GM19468 (cell line): ENCODE measurements around the gene FAM53B.
"Not testable (repeated sequence)": the region's sequence is repeated elsewhere in the genome, so short reads cannot be mapped to it uniquely, and the experiment has no call there.

ENCODE experiments used
- ATAC-seq: cut with Tn5 transposase; IDR thresholded peaks from one replicate; pipeline ENCODE4 v1.9.1; 2021; ENCODE audit warnings: mild to moderate bottlenecking, moderate library complexity, moderate number of reproducible peaks; ENCODE audit not compliant: unreplicated experiment; ENCODE audit errors: extremely low read depth

The FAM53B gene, protein sequence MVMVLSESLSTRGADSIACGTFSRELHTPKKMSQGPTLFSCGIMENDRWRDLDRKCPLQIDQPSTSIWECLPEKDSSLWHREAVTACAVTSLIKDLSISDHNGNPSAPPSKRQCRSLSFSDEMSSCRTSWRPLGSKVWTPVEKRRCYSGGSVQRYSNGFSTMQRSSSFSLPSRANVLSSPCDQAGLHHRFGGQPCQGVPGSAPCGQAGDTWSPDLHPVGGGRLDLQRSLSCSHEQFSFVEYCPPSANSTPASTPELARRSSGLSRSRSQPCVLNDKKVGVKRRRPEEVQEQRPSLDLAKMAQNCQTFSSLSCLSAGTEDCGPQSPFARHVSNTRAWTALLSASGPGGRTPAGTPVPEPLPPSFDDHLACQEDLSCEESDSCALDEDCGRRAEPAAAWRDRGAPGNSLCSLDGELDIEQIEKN

DNA sequence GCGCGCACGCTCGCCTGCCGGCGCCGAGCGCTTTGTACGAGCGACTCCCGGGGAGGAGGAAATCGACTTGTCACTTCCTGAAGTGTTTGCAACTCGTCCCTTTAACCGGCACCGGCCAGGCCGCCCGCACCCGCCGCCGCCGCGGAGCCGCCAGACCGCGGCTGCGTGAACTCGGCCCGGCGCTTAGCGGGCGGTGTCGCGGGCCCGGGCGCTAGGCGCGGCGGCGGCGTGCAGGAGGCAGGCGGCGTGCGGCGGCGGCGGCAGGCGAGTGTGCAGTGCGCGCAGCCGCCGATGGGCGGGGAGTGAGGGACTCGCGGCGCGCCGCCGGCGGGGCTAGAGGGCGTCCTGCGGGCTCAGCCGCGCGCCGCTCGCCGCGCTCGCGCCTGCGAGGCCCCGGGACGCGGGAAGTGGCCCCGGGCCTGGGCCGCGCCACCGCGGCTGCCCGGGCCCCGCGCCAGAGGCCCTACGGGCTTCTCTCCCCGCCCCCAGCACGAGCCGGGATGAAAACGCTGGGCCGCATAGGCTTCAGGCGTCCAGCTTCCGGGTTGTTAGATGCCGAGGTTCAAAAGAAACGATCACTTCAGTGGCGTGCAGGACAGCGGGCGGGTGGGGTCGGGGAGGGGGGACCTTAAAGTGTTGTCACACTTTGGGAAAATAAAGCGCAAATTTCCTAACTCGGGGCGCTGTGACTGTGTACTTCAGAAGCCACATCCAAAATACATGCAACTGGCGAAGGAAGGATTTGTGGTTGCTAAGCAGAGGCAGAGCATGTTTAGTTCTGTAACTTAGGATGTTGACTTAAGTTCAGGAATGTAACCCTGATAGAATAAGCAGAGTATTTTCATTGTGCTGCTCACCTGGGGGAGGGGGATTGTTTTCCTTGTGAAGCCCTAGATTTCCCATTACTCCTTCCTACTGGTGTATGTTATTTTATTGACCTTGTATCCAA is at the start of gene FAM53B:
TSS of gene FAM53B (minus strand) at position 277 of the 949 bp plus-strand sequence. CDS start 37,665 bp downstream, outside the sequence.
- ATAC-seq: peak; percentile 68

DNA sequence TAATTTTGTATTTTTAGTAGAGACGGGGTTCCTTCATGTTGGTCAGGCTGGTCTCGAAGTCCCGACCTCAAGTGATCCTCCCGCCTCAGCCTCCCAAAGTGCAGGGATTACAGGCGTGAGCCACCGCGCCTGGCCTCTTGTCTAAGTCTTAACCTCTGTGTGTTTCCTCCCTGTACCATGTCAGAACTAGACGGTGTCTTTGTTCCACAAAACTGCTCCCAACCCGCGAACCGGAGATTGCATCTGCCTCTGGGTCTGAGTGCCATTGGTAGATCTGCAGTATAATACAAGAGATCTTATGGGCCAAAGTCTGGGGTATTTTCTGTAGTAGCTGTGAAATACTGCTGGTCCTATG is 48.8 kb upstream of the FAM53B start:
- ATAC-seq: no peak

DNA sequence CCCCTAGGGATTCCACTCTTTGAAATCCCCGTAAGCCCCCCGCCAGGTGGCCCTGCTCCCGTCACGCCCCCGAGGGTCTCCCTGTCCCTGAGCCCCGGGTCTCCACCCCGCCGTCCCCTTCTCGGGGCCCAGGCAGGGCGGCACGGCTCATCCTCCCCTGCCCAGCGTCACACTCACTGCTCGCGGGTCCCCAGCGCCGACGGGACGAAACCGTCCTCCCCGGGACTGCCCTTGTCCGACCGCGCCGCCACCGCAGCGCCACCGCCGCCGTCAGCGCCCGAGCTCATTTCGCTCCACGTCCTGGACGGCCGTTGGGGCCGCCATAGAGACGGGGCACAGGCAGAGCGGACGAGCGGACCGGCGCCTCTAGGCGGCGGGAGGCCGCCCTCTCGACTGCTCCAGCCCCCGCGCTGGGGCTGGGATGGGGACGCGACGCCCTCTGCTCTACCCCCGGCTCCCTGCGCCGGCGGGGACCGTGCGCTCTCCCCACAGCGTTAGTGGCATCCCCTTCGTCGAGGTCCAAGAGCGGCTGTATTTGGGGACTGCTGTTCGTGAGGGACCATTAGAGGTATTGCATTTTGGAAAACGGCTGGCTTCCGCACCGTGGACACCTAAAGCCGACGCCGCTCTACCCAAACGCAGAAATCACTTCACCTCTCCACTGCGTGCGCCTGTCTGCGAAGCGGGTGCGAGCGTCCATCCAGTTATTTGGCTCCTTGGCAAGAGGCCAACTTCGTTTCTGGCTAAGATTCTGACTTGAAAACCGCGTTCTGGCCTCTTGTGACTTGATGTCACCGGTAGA is 47.6 kb upstream of the FAM53B start, which contains the start of gene EEF1AKMT2:
TSS of gene EEF1AKMT2 (minus strand) at position 341 of the 802 bp plus-strand sequence. CDS start at position 287, 54 bp downstream.
- peak; percentile 83 for ATAC-seq

DNA sequence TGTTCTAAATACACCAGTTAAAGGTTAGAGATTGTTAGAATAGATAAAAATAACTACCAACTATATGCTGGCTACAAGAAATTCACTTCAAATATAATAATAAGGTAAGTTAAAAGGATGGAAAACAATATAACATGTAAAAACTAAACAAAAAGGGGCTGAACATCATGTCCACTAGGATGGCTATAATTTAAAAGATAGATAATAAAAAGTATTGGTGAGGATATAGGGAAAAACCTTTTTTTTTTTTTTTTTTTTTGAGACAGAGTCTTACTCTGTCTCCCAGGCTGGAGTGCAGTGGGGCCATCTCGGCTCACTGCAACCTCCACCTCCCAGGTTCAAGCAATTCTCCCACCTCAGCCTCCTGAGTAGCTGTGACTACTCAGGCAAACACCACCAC is 38.7 kb upstream of the FAM53B start:
- not testable (repeated sequence) for ATAC-seq

DNA sequence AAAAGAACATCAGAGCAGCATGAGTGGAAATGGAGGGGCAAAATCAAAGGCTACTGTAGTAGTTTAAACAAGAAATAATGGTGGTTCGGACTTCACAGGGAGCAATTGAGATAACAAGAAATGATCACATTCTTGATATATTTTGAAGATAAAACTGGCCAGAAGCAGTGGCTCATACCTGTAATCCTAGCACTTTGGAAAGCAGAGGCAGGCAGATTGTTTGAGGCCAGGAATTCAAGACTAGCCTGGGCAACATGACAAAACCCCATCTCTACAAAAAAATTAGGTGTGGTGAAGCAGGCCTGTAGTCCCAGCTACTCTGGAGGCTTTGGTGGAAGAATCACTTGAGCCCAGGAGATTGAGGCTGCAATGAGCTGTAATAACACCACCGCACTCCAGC is 24.6 kb upstream of the FAM53B start:
- no peak for ATAC-seq

DNA sequence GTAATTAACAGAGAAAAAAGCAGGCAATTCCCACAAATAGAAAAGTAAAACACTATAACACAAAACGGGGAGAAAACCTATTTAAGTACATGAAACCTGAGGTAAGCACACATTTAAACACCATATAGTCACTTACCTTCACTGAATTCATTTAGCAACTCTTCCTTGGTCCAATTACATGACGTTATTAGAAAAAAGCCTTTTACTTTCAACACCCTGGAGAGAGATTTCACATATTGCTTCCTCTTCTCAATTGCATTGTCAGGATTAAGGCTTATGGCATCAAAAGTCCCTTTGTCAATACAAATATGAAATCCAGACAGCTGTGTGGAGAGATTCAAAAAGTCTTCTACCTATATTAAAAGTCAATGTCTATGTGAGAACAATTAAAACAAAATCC is 21.1 kb upstream of the FAM53B start:
- ATAC-seq: no peak

DNA sequence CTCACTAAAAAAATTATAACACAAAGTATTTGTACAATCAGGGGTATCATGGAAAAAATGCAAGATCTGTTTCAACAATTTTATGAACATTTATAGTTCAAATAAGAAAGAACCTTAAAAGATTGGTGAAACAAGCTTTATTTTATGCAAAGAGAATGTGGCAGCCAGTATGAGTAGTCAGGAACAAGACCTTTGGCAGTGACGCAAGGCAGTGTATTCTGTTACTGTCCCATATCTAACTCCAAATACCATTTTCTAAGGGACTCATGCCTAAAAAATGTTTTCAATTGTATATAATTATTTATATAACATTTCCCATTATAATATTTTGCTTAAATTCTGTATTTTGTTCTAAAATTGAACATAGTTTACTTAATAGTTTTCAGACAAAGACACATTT is 19.1 kb upstream of the FAM53B start:
- no peak for ATAC-seq

DNA sequence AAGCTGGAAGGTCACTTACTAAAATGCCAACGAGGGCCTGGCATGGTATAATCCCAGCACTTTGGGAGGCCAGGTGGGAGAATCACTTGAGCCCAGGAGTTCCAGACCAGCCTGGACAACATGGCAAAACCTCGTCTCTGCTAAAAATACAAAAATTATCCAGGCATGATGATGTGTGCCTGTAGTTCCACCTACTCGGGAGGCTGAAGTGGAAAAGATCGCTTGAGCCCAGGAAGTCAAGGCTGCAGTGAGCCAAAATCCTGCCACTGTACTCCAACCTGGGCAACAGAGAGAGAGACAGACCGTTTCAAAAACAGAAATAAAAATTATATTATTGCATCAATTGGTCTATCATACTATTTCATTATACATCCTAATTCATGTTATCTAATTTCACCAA is 18.1 kb upstream of the FAM53B start:
- ATAC-seq: no peak

DNA sequence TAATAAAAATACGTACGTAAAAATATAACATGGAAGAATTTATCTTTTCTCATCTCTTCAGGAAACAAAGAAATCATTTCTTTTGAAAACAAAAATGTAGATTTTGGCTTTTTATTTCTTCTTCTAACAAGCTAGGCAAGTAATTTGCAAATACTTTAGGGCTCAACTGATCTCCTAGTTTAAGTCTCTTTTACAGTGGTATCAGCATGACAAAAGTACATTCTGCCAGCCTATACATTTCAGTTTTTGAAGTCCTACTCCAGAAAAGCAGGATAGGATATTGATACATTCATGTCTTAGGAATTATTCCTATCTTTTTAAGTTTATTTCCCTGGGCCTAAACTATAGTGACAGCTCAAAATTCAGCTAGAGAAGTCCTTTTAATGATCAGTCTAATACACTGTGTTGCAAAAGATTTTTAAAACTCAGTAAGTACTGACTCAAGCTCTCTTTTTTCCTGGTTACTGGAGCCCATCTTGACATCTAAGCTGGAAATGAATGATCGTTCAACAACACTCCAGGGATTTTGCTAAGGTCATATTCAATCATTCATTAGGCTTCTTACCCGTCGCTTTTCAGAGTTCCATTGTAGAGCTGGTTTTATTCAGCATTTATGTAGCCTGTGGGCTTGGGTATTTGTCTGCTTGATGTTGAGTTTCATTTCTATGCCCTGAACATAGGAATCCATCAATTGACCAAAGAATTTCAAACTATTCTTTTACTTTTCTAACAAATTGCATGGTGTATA is 12.2 kb upstream of the FAM53B start:
- no peak for ATAC-seq

DNA sequence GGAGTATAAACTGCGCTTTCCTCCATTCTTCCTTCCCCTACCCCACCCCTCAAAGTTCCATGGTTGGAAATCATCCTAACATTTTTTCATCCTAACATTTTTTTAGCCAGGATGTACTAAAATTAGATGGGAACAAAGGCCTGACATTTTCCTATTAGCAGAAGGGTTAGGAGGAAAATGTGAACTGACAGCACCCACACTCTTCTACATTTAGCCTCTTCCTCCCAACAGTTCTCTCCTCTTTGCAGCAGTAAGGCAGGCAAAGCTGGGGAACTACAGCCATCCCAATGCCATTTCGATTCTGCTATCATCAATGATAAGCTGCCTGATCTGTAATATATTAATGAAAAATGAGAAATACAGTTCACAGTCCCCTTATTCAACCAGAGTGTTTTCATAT is 11.4 kb upstream of the FAM53B start:
- ATAC-seq: no peak

DNA sequence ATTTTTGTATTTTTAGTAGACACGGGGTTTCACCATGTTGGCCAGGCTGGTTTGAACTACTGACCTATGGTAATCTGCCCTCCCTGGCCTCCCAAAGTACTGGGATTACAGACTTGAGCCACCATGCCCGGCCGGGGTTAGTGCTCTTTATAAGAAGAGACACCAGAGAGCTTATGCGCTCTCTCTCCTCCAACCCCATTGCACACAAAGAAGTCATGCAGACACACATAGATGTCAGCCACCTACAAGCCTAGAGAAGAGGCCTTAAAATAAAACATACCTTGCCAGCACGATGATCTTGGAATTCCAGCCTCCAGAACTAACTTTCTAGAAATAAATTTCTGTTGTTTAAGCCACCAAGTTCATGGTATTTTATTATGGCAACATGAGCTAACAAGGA is 10.0 kb upstream of the FAM53B start:
- ATAC-seq: no peak

DNA sequence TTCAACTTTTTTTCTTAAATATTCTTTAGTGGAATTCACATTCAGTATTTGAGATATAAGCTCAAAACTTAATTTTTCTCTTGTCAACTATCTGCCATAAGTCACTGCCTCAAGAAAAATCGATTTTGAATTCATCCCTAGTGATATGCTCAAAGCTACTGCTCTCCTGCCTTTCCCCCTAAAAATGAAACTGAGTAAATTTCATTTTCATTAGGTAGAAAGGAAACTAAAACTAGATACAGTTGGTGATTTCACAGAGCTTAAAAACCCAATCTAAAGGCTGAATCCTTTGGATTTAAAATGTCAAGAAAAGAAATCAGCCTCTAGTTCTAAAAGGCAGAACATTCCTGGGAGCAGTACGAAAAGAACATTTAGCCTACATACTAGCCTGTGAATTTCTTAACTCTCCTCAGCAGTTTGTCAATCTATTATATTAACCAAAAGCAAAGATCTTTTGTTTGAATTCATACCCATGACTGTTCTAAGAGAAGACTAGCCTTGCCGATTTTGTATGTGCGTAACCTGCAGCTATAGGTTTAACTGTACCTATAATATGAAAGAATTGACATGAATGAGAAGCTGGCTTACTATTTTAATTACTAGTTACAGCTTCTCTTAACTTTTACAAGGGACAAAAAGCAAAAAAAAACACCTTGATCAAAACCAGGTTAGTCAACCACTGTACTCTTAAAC is 4.9 kb upstream of the FAM53B start:
- ATAC-seq: no peak

DNA sequence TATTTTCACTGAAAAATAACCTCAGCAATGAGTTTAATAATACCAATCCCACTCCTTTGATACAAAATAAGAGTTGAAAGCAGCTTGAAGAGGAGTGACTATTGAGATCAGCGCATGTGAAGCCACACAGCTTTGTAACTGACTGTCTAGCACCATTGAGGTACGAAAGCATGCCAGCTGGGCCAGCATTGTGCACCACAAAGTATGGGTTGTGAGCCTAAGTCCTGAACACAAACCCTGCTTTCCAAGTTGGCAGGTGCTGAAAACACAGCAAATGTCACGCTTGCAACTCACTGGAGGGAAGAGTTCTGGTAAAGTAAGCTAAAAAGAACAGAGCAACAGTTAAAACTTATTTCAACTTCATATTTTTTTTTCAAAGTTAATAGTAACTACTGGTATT is 4.0 kb upstream of the FAM53B start:
- no peak for ATAC-seq

DNA sequence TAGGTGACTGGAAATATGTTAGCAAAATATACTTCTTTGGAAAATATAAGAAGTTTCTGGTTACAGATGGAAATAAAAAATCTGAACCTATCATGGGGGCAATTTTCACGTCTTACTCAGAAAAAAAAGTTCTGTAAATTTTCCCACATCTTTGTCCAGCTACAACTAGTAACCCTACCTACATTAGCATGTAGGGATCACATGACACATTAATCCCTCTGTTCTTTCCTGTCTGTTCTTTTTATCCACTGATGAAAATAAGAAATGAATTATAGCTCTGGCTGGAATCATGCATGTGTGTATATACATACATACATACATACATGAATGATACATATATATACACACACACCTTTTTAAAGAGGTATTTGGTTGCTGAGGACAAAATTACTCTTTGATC is 3.6 kb upstream of the FAM53B start:
- no peak for ATAC-seq

DNA sequence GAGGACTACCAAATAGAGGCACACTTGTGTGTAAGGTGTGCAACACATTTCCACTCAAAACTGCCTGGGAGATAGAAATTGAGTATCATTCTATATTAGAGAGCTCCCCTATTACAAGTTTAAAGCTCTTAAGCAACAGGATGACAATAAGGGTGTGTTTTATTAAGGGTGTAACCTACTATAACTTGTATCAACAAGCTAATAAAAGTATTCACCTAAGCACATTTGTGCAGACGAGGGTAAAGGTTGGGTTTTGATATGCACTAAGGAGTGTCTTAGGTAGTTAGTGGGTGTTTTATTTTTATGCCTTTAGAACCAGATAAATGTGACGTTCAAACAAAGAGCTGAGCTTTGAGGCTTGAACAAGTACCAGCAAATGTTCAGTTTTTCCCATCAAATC is 2.8 kb upstream of the FAM53B start:
- ATAC-seq: no peak

DNA sequence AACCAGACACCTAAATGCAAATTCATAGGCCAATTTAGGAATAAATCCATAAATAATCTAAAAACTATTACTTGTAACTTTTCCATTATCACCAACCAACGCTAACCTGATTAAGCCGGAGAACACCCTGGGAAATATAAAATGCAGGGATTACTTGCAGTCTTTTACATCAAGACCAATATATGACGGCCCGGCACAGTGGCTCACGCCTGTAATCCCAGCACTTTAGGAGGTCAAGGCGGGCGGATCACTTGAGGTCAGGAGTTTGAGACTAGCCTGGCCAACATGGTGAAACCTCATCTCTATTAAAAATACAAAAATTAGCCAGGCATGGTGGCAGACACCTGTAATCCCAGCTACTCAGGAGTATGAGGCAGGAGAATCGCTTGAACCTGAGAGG is 2.3 kb upstream of the FAM53B start:
- ATAC-seq: not testable (repeated sequence)

DNA sequence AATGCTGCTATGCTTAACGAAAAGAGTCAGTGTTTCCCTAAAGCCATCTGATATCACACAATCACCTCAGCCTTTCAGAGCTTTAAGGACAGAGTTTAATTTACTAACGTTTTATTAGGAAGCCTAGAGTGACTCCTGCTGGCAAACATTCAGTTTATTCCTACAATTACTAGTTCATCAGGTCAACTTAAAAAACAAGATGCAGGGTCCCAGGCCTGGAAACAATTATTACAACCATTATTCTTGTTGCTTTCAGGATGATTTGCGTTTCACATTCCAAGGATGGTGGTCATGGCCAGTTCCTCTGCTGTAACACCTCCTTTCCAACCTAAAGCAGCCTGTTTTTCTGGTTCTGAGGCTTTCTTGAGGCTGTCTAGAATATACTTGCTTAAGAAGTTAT is 1.5 kb upstream of the FAM53B start:
- ATAC-seq: no peak

DNA sequence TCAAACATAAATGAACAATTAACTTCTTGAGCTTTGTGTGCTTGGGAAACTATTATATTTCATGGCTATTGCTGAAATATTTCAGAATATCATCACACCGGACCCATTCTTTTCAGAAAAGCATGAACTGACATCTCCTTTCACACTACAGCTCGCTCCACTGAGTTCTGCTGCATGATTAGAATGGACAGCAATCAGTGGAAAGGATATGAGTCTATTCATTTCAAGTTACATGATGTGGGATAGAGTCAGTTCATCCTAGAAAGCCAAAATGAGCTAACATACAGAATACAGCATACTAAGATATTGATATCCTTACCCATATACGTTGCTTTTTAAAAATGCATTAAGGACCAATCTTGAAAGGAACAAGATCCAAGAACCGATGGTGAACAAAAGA is 1.1 kb upstream of the FAM53B start:
- ATAC-seq: no peak
